CD4-positive, alpha-beta T cell treated with Interleukin-10 for 1 hour (primary cell): ENCODE data around the gene DPP4.

ENCODE experiments used
- DNase-seq: peaks from one replicate; pipeline ENCODE4 v3.0.0-alpha.2; 2020

Gene DPP4

DNA sequence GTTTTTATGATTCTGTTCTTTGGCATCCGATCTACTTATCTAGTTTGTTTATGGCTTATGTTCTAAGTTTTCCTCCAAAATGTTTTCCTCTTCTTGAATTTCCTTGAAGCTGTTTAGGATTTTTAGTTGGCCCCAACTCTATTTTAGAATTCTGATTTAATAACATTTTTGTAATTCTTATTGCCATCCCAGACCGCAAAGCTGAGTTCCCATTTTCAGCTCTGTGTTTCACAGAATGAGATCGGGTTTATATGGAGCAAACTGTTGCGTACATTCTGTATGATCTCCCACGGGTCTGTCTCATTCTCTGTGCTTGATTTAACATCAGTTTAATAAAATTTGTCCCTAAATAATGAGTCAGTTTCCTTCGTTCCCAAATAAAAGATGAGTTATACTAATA lies 59.3 kb downstream of the DPP4 start:
- no peak for DNase-seq

DNA sequence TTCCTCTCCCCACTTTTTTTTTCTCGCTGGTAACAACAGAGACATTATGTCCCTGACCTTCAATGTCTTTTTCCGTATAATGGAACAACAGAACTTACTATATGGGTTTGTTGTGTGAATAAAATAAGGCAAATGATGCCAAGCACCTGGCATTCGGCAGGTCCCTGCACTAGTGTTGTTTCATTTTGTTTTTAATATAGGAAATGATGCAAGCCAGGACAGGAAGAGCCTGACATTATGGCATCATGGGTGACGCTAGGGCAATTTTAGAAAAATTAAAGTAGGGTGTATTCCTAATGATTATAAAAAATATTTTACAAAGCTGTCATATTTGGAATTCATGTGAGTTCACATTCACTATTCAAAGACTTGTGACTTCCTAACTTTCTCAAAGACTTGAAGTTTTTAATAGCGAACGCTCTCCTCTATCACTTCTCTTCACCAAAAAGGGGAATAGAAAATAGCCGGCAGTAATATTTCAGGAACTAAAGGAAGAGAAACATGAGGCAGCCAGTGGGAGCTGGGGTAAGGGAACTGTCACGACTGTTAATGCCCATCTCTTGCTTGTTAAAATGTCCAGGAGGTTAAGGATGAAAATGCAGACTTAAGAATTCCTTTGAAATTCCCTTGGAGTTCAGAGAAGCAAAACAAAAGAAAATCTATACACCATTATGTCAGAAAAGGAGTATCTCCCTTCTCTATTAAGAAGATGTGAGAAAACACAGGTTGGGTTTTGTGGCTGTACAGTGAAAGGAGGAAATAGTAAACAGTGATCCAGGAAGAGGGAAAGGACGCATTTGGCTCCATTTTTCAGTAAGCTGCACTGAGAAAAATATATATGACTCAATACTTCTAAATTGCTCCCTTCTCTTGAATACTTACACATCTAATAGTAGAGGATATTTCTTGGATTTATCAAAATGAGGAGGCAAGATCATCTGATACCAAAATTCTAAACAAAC lies 60.2 kb downstream of the DPP4 start:
- peak; percentile 42 for DNase-seq

- DNase-seq: no peak
Observed at GRCh38 chr2:162012565-162013058, 61.4 kb downstream of the DPP4 start.

DNA sequence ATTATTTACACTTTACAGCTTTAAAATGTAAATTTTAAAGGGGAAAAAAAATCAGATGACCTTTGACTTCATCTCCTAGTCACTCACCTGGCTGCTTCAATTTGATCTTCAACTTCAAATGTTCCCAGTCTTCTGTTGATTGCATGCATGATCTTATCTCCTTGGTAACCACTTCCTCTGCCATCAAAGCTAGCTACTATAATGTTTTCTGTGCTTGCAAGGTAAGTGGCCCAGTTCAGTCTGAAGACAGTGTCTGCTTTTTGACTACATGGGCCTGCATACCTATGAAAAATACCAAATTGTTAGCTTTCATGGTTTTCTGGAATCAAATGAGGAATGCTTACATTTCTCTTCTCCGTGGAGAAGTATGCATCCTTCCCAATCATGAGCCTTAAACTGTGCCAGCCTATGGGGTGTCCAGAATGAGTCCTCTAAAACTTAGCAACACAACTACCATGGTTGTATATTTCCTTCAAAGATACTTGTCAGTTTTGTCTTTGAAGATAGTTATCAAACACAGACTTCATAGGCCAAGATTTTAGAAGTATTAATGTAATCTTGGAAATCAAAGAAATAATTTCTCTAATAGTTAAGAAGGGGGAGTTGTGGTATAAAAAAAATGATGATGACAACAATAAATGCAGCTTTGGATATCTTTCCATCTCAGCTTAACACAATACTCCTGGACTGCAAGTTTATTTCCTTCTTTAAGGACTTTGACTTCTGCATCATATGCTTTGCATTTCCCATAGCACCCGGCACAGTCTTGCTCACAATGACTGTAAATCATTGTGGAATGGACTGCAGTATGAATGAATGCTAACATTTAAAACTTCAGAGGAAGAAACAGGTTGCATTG lies 62.1 kb downstream of the DPP4 start:
- peak; percentile 83 for DNase-seq

- DNase-seq: no peak
Observed at GRCh38 chr2:162009543-162009942, 64.5 kb downstream of the DPP4 start.

DNA sequence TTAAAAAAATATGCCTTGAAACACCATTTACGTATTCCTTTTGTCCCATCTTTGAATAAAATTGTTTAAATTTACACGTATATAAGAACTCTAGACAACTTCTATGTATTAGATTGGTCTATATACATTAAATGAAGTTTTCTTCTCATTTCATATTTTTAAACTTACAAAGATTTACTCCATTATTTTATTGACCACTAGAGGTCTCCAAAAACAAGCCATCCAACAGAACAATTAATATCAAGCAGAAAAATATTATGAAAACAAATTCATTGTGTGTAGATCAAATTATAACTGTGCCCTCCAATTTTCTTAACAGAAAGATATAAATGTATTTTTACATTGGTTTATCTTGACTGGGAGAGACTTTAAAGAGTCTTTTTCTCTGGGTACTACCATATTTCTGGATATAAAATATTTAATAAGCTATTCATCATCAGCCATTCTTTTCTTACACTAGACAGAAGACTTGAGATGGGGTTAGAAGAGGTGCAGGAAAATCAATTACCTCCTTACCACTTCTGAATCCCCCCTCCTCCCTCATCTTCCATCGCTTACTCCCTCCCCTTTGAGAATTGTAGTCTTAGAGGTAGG lies 66.5 kb downstream of the DPP4 start:
- DNase-seq: peak; percentile 46

GRCh38 chr2:162006337-162006736 lies 67.7 kb downstream of the DPP4 start:
- no peak for DNase-seq

DNA sequence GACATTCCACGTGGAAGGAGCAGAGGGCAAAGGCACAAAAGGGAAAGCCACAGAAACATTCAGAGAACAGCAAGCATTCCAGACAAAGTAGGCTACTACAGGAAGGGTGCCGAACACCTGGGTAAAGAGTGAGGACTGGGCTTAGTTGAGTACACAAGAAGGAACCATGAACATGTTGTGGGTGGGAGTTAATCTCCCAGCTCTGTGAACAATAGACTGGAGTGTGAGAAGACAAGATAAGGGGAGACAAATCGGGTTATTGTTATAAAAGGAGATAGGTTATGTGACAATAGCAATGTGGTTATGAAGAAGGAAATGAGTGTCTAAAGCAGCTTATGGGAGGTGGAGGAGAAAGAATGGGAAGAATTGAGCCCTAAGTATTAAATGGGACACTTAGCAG lies 70.0 kb downstream of the DPP4 start:
- no peak for DNase-seq

DNA sequence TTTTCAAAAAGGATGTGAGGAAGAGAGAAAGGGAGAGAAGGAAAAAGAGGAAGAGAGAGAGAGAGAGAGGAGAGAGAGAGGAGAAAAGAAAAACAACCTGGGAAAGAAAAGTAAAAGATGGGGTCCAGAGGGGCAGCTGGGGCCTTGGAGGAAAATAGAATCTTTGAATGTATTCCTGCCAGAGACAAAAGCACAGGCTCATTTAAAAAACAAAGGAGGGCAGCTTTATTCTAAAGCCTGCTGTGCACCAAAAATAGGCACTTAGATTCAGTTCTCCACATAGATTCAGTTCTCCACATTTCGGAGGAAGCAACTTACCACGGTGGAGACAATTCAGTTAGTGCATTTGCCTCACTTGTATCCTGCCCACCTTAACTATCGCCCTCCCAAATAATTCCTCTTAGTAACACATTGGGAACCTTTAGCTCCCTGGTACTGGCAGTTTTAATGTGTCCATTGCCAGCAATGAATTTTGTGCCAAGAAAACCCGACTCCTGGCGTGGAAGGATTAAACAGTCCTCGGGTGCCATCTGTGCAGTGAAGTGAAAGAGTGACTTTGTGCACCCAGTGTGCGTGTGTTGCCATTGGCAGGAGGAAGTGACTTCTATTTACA lies 71.3 kb downstream of the DPP4 start:
- DNase-seq: no peak

DNA sequence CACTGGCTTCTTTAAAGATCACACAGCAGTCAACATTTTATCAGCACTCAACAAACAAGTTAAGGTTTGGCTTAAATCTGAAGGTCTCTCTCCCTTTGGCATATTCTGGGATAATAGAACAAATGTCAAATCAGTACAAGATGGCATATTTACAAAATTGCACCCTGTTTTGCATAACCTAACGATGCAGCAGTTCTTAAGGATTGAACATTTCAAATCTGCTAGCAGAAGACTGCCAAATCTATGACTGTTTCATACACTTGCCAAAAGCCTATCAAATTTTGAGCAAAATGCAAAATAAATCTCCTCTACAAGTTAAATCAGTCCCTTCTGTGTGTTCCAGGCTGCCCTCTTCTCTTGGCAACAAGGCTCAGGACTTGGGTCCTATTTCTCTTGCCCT lies 73.6 kb downstream of the DPP4 start:
- no peak for DNase-seq

GRCh38 chr2:161999321-161999720 lies 74.7 kb downstream of the DPP4 start:
- no peak for DNase-seq

DNA sequence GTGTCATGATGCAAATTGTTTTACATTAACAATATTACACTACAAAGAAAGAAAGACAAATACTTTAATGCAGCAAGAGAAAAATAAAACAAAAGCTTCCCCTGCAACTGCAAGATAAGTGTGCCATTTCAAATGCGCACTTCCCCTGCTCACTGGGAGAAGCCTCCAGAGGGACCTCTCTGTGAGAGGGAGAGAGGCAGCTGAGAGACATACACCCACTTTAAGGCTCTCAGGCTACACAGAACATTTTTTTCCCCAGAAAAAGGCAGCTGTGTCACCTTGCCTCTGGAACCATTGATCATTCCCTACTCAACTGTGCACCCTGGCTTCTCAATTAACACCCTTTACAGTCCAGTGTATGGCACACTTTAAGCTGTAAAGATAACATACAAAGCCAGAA lies 75.2 kb downstream of the DPP4 start:
- no peak for DNase-seq

DNA sequence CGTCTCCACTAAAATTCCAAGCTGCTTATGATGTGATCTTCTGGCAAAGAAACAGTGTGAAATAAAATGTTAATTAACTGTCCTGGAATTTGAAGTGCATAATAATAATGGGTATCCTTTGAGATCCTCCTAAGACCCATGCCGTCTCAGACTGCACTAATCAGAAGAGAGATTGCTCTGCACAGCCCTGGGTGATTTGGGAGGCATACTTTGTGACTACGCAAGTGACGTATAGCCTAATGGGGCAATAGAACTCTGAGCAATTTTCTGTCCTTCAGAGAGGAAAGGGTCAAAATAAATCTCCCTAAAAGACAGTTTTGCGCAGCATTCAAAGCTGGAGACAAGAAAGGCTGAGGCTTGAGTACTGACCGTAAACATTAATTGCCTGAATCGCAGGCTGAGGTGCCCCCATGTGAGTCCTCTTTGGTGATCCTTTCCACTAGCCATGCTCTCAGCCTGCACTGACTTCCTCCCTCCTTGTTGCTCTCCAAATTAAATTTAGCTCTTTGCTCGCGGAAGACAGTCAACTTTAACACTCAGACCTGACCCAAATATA lies 76.0 kb downstream of the DPP4 start:
- DNase-seq: no peak

GRCh38 chr2:161995553-161996016 lies 78.4 kb downstream of the DPP4 start:
- peak; percentile 37 for DNase-seq

GRCh38 chr2:161994761-161995520 lies 79.1 kb downstream of the DPP4 start:
- DNase-seq: no peak

GRCh38 chr2:161992531-161992930 lies 81.5 kb downstream of the DPP4 start:
- peak; percentile 70 for DNase-seq

- DNase-seq: no peak
Observed at GRCh38 chr2:161991991-161992390, 82.0 kb downstream of the DPP4 start.

DNA sequence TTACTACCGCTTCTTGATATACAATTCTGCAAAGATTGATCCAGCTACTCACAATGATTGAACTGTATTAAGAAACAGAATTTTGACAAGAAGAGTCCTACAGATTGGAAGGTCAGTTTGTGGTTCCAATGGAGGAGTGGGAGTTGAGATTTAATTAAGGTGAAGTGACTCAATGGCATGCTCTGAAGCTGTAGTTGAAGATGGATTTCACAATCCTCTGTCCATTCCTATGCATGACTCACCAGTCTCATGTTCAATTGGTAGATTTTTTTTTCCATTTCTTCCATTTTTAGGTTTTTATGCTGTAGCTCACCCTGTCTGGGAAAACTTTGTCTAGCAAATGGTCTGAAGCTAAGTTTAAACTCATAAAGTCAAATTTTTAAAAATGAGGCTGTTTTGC lies 83.3 kb downstream of the DPP4 start:
- no peak for DNase-seq

DNA sequence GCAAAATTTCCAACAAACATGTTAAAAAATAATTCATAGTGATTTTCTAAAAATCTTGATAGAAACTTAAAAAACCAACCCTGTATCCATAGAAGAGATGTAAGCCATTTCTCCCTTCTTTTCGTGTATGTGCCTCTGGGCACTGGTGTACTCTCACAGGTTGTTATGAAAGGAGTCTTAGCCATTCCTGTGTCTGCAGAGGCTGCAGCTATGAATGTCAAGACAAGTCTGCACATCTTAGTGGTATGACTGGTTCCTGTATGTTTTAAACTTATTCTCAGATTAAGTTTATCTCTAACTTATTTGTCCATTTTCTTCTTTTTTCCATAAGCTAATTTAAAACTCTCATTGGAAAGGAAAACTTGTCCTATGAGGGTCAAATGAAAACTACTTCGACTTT lies 84.0 kb downstream of the DPP4 start:
- DNase-seq: no peak

DNA sequence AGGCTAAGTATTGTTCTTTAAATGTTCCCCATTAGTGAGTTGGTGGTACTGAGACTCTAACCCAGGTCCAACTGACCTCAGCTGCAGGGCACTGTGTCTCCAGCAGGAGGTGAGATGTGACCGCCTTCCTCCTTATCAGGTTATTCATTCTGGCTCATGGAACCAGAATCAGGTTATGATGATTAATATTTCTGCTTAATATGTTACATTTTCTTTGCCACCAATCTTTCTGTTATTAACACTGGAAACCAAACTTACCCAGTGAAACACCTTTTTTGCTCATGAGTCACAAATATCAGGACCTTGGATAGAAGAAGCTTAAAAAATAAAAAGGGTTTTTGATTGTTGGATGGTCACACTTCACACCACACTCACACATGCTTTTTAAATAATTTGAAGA lies 85.4 kb downstream of the DPP4 start:
- no peak for DNase-seq

DNA sequence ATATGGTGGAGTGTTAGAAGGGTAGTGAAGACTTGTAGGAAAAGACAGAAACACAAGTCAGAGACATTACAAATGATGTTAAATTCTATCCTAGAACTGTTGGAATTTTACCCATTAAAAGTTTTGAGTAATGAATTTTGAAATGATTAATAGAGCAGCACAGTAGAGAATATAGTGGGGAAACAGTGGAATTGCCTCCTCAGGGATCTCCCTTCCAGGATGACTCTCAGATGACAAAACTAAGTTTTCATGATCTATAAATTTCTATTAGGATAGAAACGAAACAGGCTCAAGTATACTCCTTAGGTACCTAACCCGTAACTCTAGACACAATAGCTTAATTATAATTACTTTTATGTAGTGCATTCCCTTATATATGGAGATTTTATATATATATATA lies 86.7 kb downstream of the DPP4 start:
- DNase-seq: no peak

GRCh38 chr2:161983866-161984265 lies 90.1 kb downstream of the DPP4 start:
- no peak for DNase-seq
